Heart right ventricle (tissue), 16 donors: ENCODE measurements around the gene DAB2IP. TPM values are rescaled to one million over a fixed set of nuclear protein-coding genes. Genes with fewer than 3 reads are reported as not detected.

ENCODE experiments used
- ATAC-seq, 8 donors: fragments of 200-7000 bp; cut with Tn5 transposase; one replicate each; pipeline ENCODE4 v1.9.1; 2020; ENCODE audit warnings: mild to moderate bottlenecking in 8 of 8, moderate library complexity in 8 of 8, moderate number of reproducible peaks in 1 of 8
- DNase-seq, 2 donors: peaks; one replicate each; pipeline ENCODE4 v3.0.0-alpha.2; 2020
- H3K27ac ChIP-seq, 10 donors: fragments of 200-600 bp; sonication (generic) in 2 of 10; one replicate each; pipeline versions ENCODE4 v1.5.0 to v1.8.0; 2020 to 2022; ENCODE audit warnings: mild to moderate bottlenecking in 3 of 10
- H3K27me3 ChIP-seq, 7 donors: fragments of 200-600 bp; one replicate each; pipeline ENCODE4 v1.8.0; 2021 to 2022; ENCODE audit warnings: mild to moderate bottlenecking in 2 of 7
- H3K36me3 ChIP-seq, 9 donors: fragments of 200-600 bp; sonication (generic) in 1 of 9; one replicate each; pipeline versions ENCODE4 v1.5.0 to v1.8.0; 2020 to 2022; ENCODE audit warnings: mild to moderate bottlenecking in 2 of 9
- H3K4me1 ChIP-seq, 9 donors: fragments of 200-600 bp; sonication (generic) in 1 of 9; one replicate each; pipeline versions ENCODE4 v1.5.0 to v1.8.0; 2020 to 2022; ENCODE audit warnings: mild to moderate bottlenecking in 4 of 9
- H3K4me3 ChIP-seq, 10 donors: fragments of 200-600 bp; sonication (generic) in 2 of 10; one replicate each; pipeline versions ENCODE4 v1.5.0 to v1.8.0; 2020 to 2022; ENCODE audit warnings: mild to moderate bottlenecking in 7 of 10, moderate library complexity in 2 of 10
- H3K9me3 ChIP-seq, 11 donors: fragments of 200-600 bp in 10 of 11; sonication (generic) in 2 of 11; one replicate each; pipeline versions ENCODE4 v1.5.0 to v1.8.0; 2013 to 2022; ENCODE audit warnings: mild to moderate bottlenecking in 2 of 11, control low read depth in 1 of 11, moderate library complexity in 1 of 11
- CTCF ChIP-seq, 9 donors: fragments of 200-600 bp; sonication (generic) in 2 of 9; IDR thresholded peaks; one replicate each; pipeline versions ENCODE4 v1.5.0 to v1.8.0; 2021 to 2022; ENCODE audit warnings: antibody characterized with exemption in 9 of 9, mild to moderate bottlenecking in 5 of 9, moderate library complexity in 1 of 9
- WGBS, 2 donors: extraction: QIAGEN DNeasy Blood & Tissue Kit; methylation state at CpG; one replicate each; pipeline ENCODE4 v1.1.7; 2013; ENCODE audit warnings: inconsistent platforms in 1 of 2; 5-methylcytosine and 5-hydroxymethylcytosine counted together
- intact Hi-C, 10 donors: fragments of 100-400 bp; cut with DNase I; formaldehyde crosslinking; loops; one replicate each; pipeline versions ENCODE4 v1.11.1 to v1.14.2; 2022
- polyA plus RNA-seq, 2 donors: library from polyadenylated mRNA; stranded (reverse); fragments of 200-250 nt; gene quantifications; one replicate each; pipeline ENCODE4 v1.2.3, GENCODE V29; 2013
- total RNA-seq, 10 donors: library from RNA; stranded (reverse); fragmentation: NEBNext Ultra II Directional in 3 of 10; extraction: Animal tissue kit (Norgen Biotek cat#: 25700) in 3 of 10; gene quantifications; one replicate each; pipeline versions ENCODE4 v1.2.1 to v1.2.4, GENCODE V29; 2021 to 2023
- donor health status: Arrhythmogenic right ventricular cardiomyopathy.
- donor health status: ischemic (EF 13 %, LVEDD 7.1; RV severe dilation, severe dysfunction).
- donor health status: healthy with polysubstance abuse.
- donor health status: DM: no; HTN: yes; CAD: no.
- donor health status: DM: no; HTN: no; CAD: no.
- donor health status: ischemic (EF 25% LVEDD 6.9; RV normal size, moderate dysfunction).
- donor health status: ischemic (EF 25% LVEDD 5.7; RV mildly dilated, moderate dysfunction).
- donor health status: healthy.
- donor health status: DM: yes; HTN: yes; CAD: no.
- donor health status: Ischemic cardiomyopathy.
- donor health status: ischemic (EF 35%, LVEDD 5.7; RV mildly dilated, moderate dysfunction).
- donor health status: nonischemic (EF 11% LVEDD 7.7; RV severe dilation, severe dysfunction).
- donor health status: DM: yes; HTN: yes; CAD: no.
- donor health status: PGD.
- donor health status: ischemic (EF 29% LVEDD 5.4; RV normal size, mild dysfunction).
- donor health status: nonischemic (EF 23%, LVEDD 6.1; RV moderate dilation, normal function).

Gene DAB2IP
- total and polyA plus RNA-seq, 12 donors: 18.1 to 71.1 (median 52.8) TPM

- Histone ChIP-seq H3K36me3 (no peaks in the 10 kb centered on the region), H3K4me3 (no peak overlapping the region), H3K9me3 (no peaks in the 10 kb centered on the region), H3K27ac (no peak overlapping the region), H3K27me3 (peaks cover 0 to 3% (median 0%) of the 10 kb centered on the region in 7 donors), H3K4me1 (no peaks in the 10 kb centered on the region)
- DNase-seq (no peak), ATAC-seq (no peak)
- TF ChIP-seq CTCF (IDR thresholded peaks at IDR 0.05): no peak
- intact Hi-C loops: no loop called here
- 91 to 93% methylated on average over 12 of the region's 12 CpGs for WGBS, 2 donors
Observed at GRCh38 chr9:121812159-121812735, 160.8 kb downstream of the DAB2IP start.

- Histone ChIP-seq H3K9me3 (no peaks in the 10 kb centered on the region), H3K36me3 (no peaks in the 10 kb centered on the region), H3K27ac (no peak overlapping the region), H3K4me3 (no peak overlapping the region), H3K4me1 (no peaks in the 10 kb centered on the region), H3K27me3 (peaks cover 0 to 3% (median 0%) of the 10 kb centered on the region in 7 donors)
- ATAC-seq: no peak
- WGBS, 2 donors: 90 to 91% methylated on average over 13 of the region's 13 CpGs
- TF ChIP-seq CTCF (IDR thresholded peaks at IDR 0.05): no peak
- DNase-seq: no peak
- intact Hi-C loops: no loop called here
Observed at GRCh38 chr9:121813519-121814210, 162.2 kb downstream of the DAB2IP start.

- intact Hi-C loops: no loop called here
- Histone ChIP-seq H3K27ac (no peak overlapping the region), H3K27me3 (peaks cover 0 to 3% (median 0%) of the 10 kb centered on the region in 7 donors), H3K9me3 (no peaks in the 10 kb centered on the region), H3K36me3 (no peaks in the 10 kb centered on the region), H3K4me1 (peaks cover 0 to 5% (median 0%) of the 10 kb centered on the region in 9 donors), H3K4me3 (no peak overlapping the region)
- TF ChIP-seq CTCF (IDR thresholded peaks at IDR 0.05): no peak
- no peak for ATAC-seq
- DNase-seq: no peak
- whole genome bisulfite sequencing, 2 donors: 92% methylated on average over 11 of the region's 11 CpGs
Observed at GRCh38 chr9:121814594-121814993, 163.2 kb downstream of the DAB2IP start.

GRCh38 chr9:121815084-121815483, 163.7 kb downstream of the DAB2IP start:
- Histone ChIP-seq H3K4me1 (peaks cover 0 to 10% (median 3%) of the 10 kb centered on the region in 9 donors), H3K27ac (no peak overlapping the region), H3K36me3 (no peaks in the 10 kb centered on the region), H3K4me3 (no peak overlapping the region), H3K9me3 (no peaks in the 10 kb centered on the region), H3K27me3 (peaks cover 0 to 3% (median 0%) of the 10 kb centered on the region in 7 donors)
- no peak for TF ChIP-seq CTCF (IDR thresholded peaks at IDR 0.05)
- intact Hi-C loops: no loop called here
- ATAC-seq: no peak
- 91 to 93% methylated on average over 6 of the region's 6 CpGs for WGBS, 2 donors
- DNase-seq: no peak
